Colonic mucosa (tissue), 4 donors: ENCODE measurements around the gene COMMD9. TPM values are rescaled to one million over a fixed set of nuclear protein-coding genes. Genes with fewer than 3 reads are reported as not detected.

Experiments
- DNase-seq: peaks from one replicate; pipeline ENCODE4 v3.0.0-alpha.2; 2020
- H3K27ac ChIP-seq: fragments of 200-600 bp; one replicate; pipeline ENCODE4 v1.8.0; 2021
- H3K27me3 ChIP-seq: fragments of 200-600 bp; one replicate; pipeline ENCODE4 v1.8.0; 2021
- H3K36me3 ChIP-seq: fragments of 200-600 bp; one replicate; pipeline ENCODE4 v1.8.0; 2021
- H3K4me1 ChIP-seq: fragments of 200-600 bp; one replicate; pipeline ENCODE4 v1.8.0; 2021; ENCODE audit warnings: mild to moderate bottlenecking
- H3K4me3 ChIP-seq: fragments of 200-600 bp; one replicate; pipeline ENCODE4 v1.8.0; 2021
- H3K9ac ChIP-seq, 2 donors: one replicate each; pipeline ENCODE4 v1.7.0; 2013; ENCODE audit warnings: control low read depth in 2 of 2, low read depth in 2 of 2, low read length in 2 of 2
- H3K9me3 ChIP-seq: fragments of 200-600 bp; one replicate; pipeline ENCODE4 v1.8.0; 2021
- intact Hi-C: fragments of 100-400 bp; cut with DNase I; formaldehyde crosslinking; loops from one replicate; pipeline ENCODE4 v1.14.1; 2022
- total RNA-seq, 2 donors: library from RNA; stranded (reverse); fragmentation: NEBNext Ultra II Directional in 1 of 2; extraction: Animal tissue kit (Norgen Biotek cat#: 25700) in 1 of 2; gene quantifications; one replicate each; pipeline ENCODE4 v1.2.1, GENCODE V29; 2021
- TF ChIP-seq, protein P1 (sequence below): fragments of 200-600 bp; IDR thresholded peaks from one replicate; pipeline ENCODE4 v1.8.0; 2022; ENCODE audit warnings: antibody characterized with exemption, mild to moderate bottlenecking
- donor health status: healthy.
- donor health status: DM: no; HTN: no; CAD: no.
- donor health status: DM: no; HTN: no; CAD: no.

COMMD9 gene
- total RNA-seq, 2 donors from 2014 or later, result 40.6 to 55.9 TPM

DNA sequence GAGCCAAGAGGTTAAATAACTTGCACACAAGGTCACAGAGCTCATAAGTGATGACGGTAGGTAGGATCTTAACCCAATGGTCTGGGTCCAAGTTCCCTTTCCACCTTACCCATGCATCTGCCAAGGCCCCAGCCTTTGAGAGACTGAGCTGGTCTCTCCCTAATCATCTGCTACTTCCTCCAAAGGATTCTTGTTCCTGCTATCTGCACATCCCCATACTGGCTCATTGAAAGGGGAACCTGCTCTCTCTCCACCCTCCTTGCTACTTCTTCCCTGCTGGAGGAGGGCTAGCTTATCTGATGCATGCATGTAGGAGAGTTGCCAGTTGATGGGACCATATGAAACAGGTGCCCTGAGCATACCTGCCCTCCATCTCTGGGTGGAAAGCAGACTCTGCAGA is 47.7 kb downstream of the COMMD9 start:
- H3K9ac ChIP-seq, result no peak overlapping the region
- intact Hi-C loops, result no loop called here
- no peaks in the 10 kb centered on the region for H3K4me1 ChIP-seq
- no peaks in the 10 kb centered on the region for H3K9me3 ChIP-seq
- H3K27me3 ChIP-seq, result no peaks in the 10 kb centered on the region
- H3K27ac ChIP-seq, result no peak overlapping the region
- H3K36me3 ChIP-seq, result no peaks in the 10 kb centered on the region
- H3K4me3 ChIP-seq, result no peak overlapping the region
- TF ChIP-seq, protein P1, sequence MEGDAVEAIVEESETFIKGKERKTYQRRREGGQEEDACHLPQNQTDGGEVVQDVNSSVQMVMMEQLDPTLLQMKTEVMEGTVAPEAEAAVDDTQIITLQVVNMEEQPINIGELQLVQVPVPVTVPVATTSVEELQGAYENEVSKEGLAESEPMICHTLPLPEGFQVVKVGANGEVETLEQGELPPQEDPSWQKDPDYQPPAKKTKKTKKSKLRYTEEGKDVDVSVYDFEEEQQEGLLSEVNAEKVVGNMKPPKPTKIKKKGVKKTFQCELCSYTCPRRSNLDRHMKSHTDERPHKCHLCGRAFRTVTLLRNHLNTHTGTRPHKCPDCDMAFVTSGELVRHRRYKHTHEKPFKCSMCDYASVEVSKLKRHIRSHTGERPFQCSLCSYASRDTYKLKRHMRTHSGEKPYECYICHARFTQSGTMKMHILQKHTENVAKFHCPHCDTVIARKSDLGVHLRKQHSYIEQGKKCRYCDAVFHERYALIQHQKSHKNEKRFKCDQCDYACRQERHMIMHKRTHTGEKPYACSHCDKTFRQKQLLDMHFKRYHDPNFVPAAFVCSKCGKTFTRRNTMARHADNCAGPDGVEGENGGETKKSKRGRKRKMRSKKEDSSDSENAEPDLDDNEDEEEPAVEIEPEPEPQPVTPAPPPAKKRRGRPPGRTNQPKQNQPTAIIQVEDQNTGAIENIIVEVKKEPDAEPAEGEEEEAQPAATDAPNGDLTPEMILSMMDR, result no peak
- DNase-seq, result no peak

DNA sequence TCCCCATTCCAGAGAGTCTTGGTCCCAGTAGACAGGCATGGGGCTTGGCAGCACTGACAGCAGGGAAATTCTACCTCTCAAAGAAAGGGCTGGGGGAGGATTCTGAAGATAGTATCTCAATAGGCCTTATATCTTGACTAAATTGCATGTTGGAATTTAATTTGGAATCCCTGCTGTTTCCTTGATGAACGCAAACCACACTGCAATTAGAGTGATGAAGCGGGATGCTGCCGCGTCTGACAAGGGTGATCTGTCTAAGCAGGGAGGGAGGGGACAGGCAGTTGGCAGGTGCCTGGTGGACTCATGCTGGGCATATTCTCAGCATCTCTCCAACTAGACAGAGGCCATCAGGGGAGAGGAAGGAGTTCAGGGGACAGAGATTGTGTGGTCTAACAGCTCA is 48.4 kb downstream of the COMMD9 start:
- Histone ChIP-seq H3K4me1 (no peaks in the 10 kb centered on the region), H3K27me3 (no peaks in the 10 kb centered on the region), H3K9ac (no peak overlapping the region), H3K9me3 (no peaks in the 10 kb centered on the region), H3K36me3 (no peaks in the 10 kb centered on the region), H3K27ac (no peak overlapping the region), H3K4me3 (no peak overlapping the region)
- intact Hi-C loops, result no loop called here
- TF ChIP-seq, protein P1, result no peak
- DNase-seq, result no peak

DNA sequence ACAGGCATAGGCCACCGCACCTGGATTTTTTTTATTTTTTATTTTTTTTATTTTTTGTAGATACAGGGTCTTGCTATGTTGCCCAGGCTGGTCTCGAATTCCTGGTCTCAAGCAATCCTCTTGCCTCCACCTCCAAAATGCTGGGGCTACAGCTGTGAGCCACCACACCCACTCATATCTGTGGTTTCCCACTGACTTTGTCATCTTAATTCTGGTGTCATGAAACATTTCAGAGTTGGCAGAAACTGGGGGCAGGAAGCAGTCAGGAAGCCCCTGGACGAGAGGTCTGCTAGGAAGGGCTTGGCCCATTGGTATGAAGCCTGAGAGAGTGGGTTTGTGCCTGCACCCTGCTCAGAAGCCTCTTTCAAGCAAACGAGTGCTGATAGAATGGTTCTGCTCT is 49.1 kb downstream of the COMMD9 start:
- Histone ChIP-seq H3K4me3 (no peak overlapping the region), H3K9ac (no peak overlapping the region), H3K36me3 (no peaks in the 10 kb centered on the region), H3K9me3 (no peaks in the 10 kb centered on the region), H3K27me3 (no peaks in the 10 kb centered on the region), H3K4me1 (no peaks in the 10 kb centered on the region), H3K27ac (no peak overlapping the region)
- intact Hi-C loops, result no loop called here
- TF ChIP-seq, protein P1, result no peak
- no peak for DNase-seq

DNA sequence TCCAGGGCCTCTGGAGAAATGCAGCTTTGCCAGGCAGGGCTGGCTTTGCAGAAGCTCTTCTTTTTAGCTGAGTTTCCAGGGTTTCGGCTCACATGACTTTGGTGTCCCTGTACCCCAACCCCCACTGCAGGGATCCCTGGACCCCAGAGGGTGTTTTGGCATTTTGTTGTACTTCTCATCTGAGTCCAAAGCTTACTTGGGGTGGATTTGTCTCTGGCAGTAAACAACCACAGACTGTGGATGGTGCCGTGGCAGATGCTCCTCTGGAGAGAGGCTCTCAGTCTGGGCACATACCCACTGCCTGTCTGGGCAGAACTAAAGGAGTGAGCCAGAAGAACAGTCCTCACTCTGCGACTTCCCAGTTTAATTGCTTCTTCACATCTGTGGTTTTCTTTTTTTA is 49.6 kb downstream of the COMMD9 start:
- Histone ChIP-seq H3K27ac (no peak overlapping the region), H3K4me3 (no peak overlapping the region), H3K4me1 (no peaks in the 10 kb centered on the region), H3K36me3 (no peaks in the 10 kb centered on the region), H3K9ac (no peak overlapping the region), H3K27me3 (no peaks in the 10 kb centered on the region), H3K9me3 (no peaks in the 10 kb centered on the region)
- TF ChIP-seq, protein P1, result no peak
- DNase-seq, result no peak
- intact Hi-C loops, result no loop called here

DNA sequence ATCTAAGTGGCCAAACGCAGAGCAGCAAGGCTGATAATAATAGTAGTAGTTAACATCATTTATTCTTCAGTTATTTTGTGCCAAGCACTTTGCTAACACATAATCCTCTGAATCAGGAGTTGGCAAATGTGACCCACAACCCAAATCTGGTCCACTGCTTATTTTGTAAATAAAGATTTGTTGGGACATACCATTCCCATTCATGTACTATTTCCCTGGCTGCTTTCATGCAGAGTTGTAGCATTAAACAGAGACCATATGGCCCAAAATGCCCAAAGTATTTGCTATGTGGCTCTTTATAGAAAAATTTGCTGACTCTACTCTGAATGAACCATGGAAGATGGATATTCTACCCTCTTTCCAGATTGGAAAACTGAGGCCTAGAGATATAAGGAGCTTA is 50.3 kb downstream of the COMMD9 start:
- no peaks in the 10 kb centered on the region for H3K27me3 ChIP-seq
- no peaks in the 10 kb centered on the region for H3K4me1 ChIP-seq
- TF ChIP-seq, protein P1, result no peak
- no peaks in the 10 kb centered on the region for H3K36me3 ChIP-seq
- H3K27ac ChIP-seq, result no peak overlapping the region
- H3K4me3 ChIP-seq, result no peak overlapping the region
- no peaks in the 10 kb centered on the region for H3K9me3 ChIP-seq
- DNase-seq, result no peak
- H3K9ac ChIP-seq, result no peak overlapping the region
- intact Hi-C loops, result no loop called here
